Endodermal cell (in vitro differentiated cells): ENCODE measurements around the gene LAMB4. TPM values are rescaled to one million over a fixed set of nuclear protein-coding genes. Genes with fewer than 3 reads are reported as not detected.

Experiments
- DNase-seq: peaks from one replicate; pipeline ENCODE4 v3.0.0-alpha.2; 2017
- H3K27ac ChIP-seq: 2 replicates; pipeline ENCODE4 v1.5.1; 2013; ENCODE audit warnings: mild to moderate bottlenecking, low read depth, low read length, moderate library complexity
- H3K27me3 ChIP-seq: 2 replicates; pipeline ENCODE4 v1.6.1; 2013; ENCODE audit warnings: mild to moderate bottlenecking, low read length, moderate library complexity; ENCODE audit not compliant: insufficient read depth, control insufficient read depth, poor library complexity, severe bottlenecking
- H3K36me3 ChIP-seq: 2 replicates; pipeline ENCODE4 v1.7.0; 2013; ENCODE audit warnings: mild to moderate bottlenecking, low read length, moderate library complexity; ENCODE audit not compliant: control insufficient read depth, insufficient read depth
- H3K4me1 ChIP-seq: one replicate; pipeline ENCODE4 v1.7.0; 2013; ENCODE audit warnings: low read length; ENCODE audit not compliant: control insufficient read depth, insufficient read depth
- H3K4me3 ChIP-seq: 2 replicates; pipeline ENCODE4 v1.5.1; 2013; ENCODE audit warnings: mild to moderate bottlenecking, low read length, moderate library complexity
- H3K9ac ChIP-seq: 2 replicates; pipeline ENCODE4 v1.6.1; 2013; ENCODE audit warnings: mild to moderate bottlenecking, low read length, moderate library complexity; ENCODE audit not compliant: poor library complexity, severe bottlenecking; ENCODE audit errors: extremely low read depth
- H3K9me3 ChIP-seq: 2 replicates; pipeline ENCODE4 v1.6.1; 2013; ENCODE audit warnings: mild to moderate bottlenecking, low read length, moderate library complexity; ENCODE audit not compliant: control insufficient read depth
- H3K27ac Mint-ChIP-seq: 2 replicates; pipeline ENCODE4 v1.8.0; 2020; ENCODE audit warnings: mixed read lengths
- H3K27me3 Mint-ChIP-seq: 2 replicates; pipeline ENCODE4 v1.8.0; 2021; ENCODE audit warnings: mild to moderate bottlenecking, mixed read lengths; ENCODE audit not compliant: insufficient read depth
- H3K36me3 Mint-ChIP-seq: 2 replicates; pipeline ENCODE4 v1.8.0; 2020; ENCODE audit warnings: low read depth, mixed read lengths
- H3K4me1 Mint-ChIP-seq: 2 replicates; pipeline ENCODE4 v1.8.0; 2020; ENCODE audit warnings: mixed read lengths
- H3K4me3 Mint-ChIP-seq: 2 replicates; pipeline ENCODE4 v1.8.0; 2020; ENCODE audit warnings: mild to moderate bottlenecking, moderate library complexity, mixed read lengths
- H3K9me3 Mint-ChIP-seq: 2 replicates; pipeline ENCODE4 v1.8.0; 2020; ENCODE audit warnings: mild to moderate bottlenecking, mixed read lengths
- CTCF ChIP-seq: fragments of 200-600 bp; sonication (generic); conservative IDR thresholded peaks from 2 replicates; pipeline ENCODE4 v1.5.0; 2021; ENCODE audit warnings: antibody characterized with exemption, mild to moderate bottlenecking
- WGBS, 2 experiments: methylation state at CpG; one replicate each; pipeline versions ENCODE4 v1.1.5 to v1.1.7; 2013; ENCODE audit warnings: missing lambda C conversion rate in 2 of 2, mixed read lengths in 1 of 2; ENCODE audit not compliant: insufficient coverage in 1 of 2, insufficient read length in 1 of 2; 5-methylcytosine and 5-hydroxymethylcytosine counted together
- long read RNA-seq, 4 experiments: library from polyadenylated mRNA in 2 of 4; library from RNA in 1 of 4; library from capped mRNA in 1 of 4; stranded (forward) in 3 of 4; unstranded in 1 of 4; transcript quantifications; one replicate each; pipeline ENCODE4 v2.0.0, GENCODE V29; 2020 to 2021; ENCODE audit warnings: inconsistent platforms in 1 of 4
- polyA plus RNA-seq, 2 experiments: library from polyadenylated mRNA; stranded (reverse); fragments of 50-300 nt; gene quantifications; one replicate each; pipeline ENCODE4 v1.2.3, GENCODE V29; 2013
- total RNA-seq, 2 donors: library from RNA; stranded (reverse); fragmentation: NEBNext Ultra II Directional in 1 of 2; extraction: Animal tissue kit (Norgen Biotek cat#: 25700) in 1 of 2; gene quantifications; 2 replicates in 1 of 2; 3 replicates in 1 of 2; pipeline ENCODE4 v1.2.1, GENCODE V29; 2021

Gene LAMB4
- total RNA-seq: not detected
- not detected for polyA plus RNA-seq (2013, experiment 1 of 2)
- not detected for polyA plus RNA-seq (2013, experiment 2 of 2)
- long read RNA-seq, experiment 1: 0 reads
- long read RNA-seq, experiment 2: 0 reads
- long read RNA-seq, experiment 3: 0 reads
- long read RNA-seq, experiment 4: 0 reads

- Histone ChIP-seq H3K27ac (no peak within 1 kb of the TSS), H3K36me3 (no peaks in the 10 kb centered on the region), H3K27me3 (no peaks in the 10 kb centered on the region), H3K4me1 (peaks cover 9% of the 10 kb centered on the region), H3K4me3 (no peak within 1 kb of the TSS), H3K9me3 (no peaks in the 10 kb centered on the region), H3K9ac (no peak within 1 kb of the TSS)
- no peak for DNase-seq
- H3K36me3 Mint-ChIP-seq: no peaks in the 10 kb centered on the region
- TF ChIP-seq CTCF: no peak
- H3K9me3 Mint-ChIP-seq: no peaks in the 10 kb centered on the region
- 94 to 100% methylated on average over 1 to 3 of the region's 3 CpGs for WGBS, 2 experiments
- H3K4me3 Mint-ChIP-seq: no peak within 1 kb of the TSS
- H3K27ac Mint-ChIP-seq: no peak within 1 kb of the TSS
- H3K4me1 Mint-ChIP-seq: peaks cover 17% of the 10 kb centered on the region
- no peaks in the 10 kb centered on the region for H3K27me3 Mint-ChIP-seq
Observed at GRCh38 chr7:108130261-108130660, at the start of gene LAMB4. Gene LAMB4, minus strand, starts transcription at chr7:108130361. Its CDS starts 7,197 bp downstream, at chr7:108123164.

- DNase-seq: no peak
- H3K9me3 ChIP-seq: no peaks in the 10 kb centered on the region
- H3K27me3 ChIP-seq: no peaks in the 10 kb centered on the region
- no peak overlapping the region for H3K4me3 ChIP-seq
- H3K9ac ChIP-seq: no peak overlapping the region
- peaks cover 12% of the 10 kb centered on the region for H3K36me3 Mint-ChIP-seq
- H3K9me3 Mint-ChIP-seq: no peaks in the 10 kb centered on the region
- TF ChIP-seq CTCF: no peak
- WGBS, 2 experiments: 88 to 92% methylated on average over 3 of the region's 3 CpGs
- H3K4me3 Mint-ChIP-seq: no peak overlapping the region
- peaks cover 4% of the 10 kb centered on the region for H3K4me1 Mint-ChIP-seq
- no peaks in the 10 kb centered on the region for H3K4me1 ChIP-seq
- H3K36me3 ChIP-seq: peaks cover 11% of the 10 kb centered on the region
- no peaks in the 10 kb centered on the region for H3K27me3 Mint-ChIP-seq
- H3K27ac Mint-ChIP-seq: no peak overlapping the region
- no peak overlapping the region for H3K27ac ChIP-seq
Observed at GRCh38 chr7:108178398-108178797, 48.2 kb upstream of the LAMB4 start.

GRCh38 chr7:108171164-108171563 lies 41.0 kb upstream of the LAMB4 start:
- DNase-seq: peak; percentile 67
- Mint-ChIP-seq H3K27ac (no peak overlapping the region), H3K9me3 (no peaks in the 10 kb centered on the region), H3K4me3 (no peak overlapping the region), H3K36me3 (no peaks in the 10 kb centered on the region), H3K27me3 (no peaks in the 10 kb centered on the region), H3K4me1 (peaks cover 10% of the 10 kb centered on the region)
- 93 to 97% methylated on average over 7 to 8 of the region's 8 CpGs for WGBS, 2 experiments
- Histone ChIP-seq H3K9me3 (no peaks in the 10 kb centered on the region), H3K27me3 (no peaks in the 10 kb centered on the region), H3K9ac (no peak overlapping the region), H3K4me1 (peaks cover 3% of the 10 kb centered on the region), H3K36me3 (no peaks in the 10 kb centered on the region), H3K27ac (no peak overlapping the region), H3K4me3 (no peak overlapping the region)
- TF ChIP-seq CTCF: no peak
